Fibroblast of pulmonary artery (primary cell): ENCODE data around the gene INTS3.
A peak's percentile ranks its signal among the peaks of the same experiment; 100 is the strongest.

ENCODE experiments used
- DNase-seq: peaks from one replicate; pipeline ENCODE4 v3.0.0-alpha.2; 2010; ENCODE audit warnings: low read depth
- H3K4me3 ChIP-seq: replicated peaks from 2 replicates; pipeline ENCODE4 v1.5.1; 2011; ENCODE audit warnings: low read depth, mild to moderate bottlenecking, control low read depth, low read length, moderate library complexity
- CTCF ChIP-seq: IDR thresholded peaks from 2 replicates; pipeline ENCODE4 v1.5.1; 2011; ENCODE audit warnings: mild to moderate bottlenecking, control low read depth, low read length, inconsistent platforms; ENCODE audit errors: missing control alignments

INTS3 gene

GRCh38 chr1:153775458-153776327 is 47.8 kb downstream of the INTS3 start:
- peak overlapping the region; percentile 66 for H3K4me3 ChIP-seq
- DNase-seq, result peak; percentile 58
- no peak for TF ChIP-seq CTCF

- DNase-seq, result no peak
- H3K4me3 ChIP-seq, result peak overlapping the region; percentile 66
- no peak for TF ChIP-seq CTCF
Measured at GRCh38 chr1:153776352-153776751, 48.5 kb downstream of the INTS3 start.

GRCh38 chr1:153776845-153777370 is 49.1 kb downstream of the INTS3 start:
- H3K4me3 ChIP-seq, result peak overlapping the region; percentile 66
- TF ChIP-seq CTCF, result no peak
- DNase-seq, result no peak

- DNase-seq, result no peak
- H3K4me3 ChIP-seq, result peak overlapping the region; percentile 66
- no peak for TF ChIP-seq CTCF
Measured at GRCh38 chr1:153777648-153778047, 49.8 kb downstream of the INTS3 start.

GRCh38 chr1:153778051-153778823 is 50.4 kb downstream of the INTS3 start:
- DNase-seq, result no peak
- TF ChIP-seq CTCF, result no peak
- H3K4me3 ChIP-seq, result peak overlapping the region; percentile 66

- no peak for TF ChIP-seq CTCF
- no peak for DNase-seq
- no peak overlapping the region for H3K4me3 ChIP-seq
Measured at GRCh38 chr1:153778824-153779519, 51.1 kb downstream of the INTS3 start.
